Ishikawa (cell line): ENCODE data around the gene CGB3.
A peak's percentile ranks its signal among the peaks of the same experiment; 100 is the strongest.
"Not testable (repeated sequence)": the region's sequence is repeated elsewhere in the genome, so short reads cannot be mapped to it uniquely, and the experiment has no call there.

Source experiments
- RAD21 ChIP-seq: IDR thresholded peaks from 2 replicates; pipeline ENCODE4 v1.6.1; 2012; ENCODE audit warnings: low read depth
- TEAD4 ChIP-seq: IDR thresholded peaks from 2 replicates; pipeline ENCODE4 v1.6.1; 2012
- YY1 ChIP-seq: IDR thresholded peaks from 2 replicates; pipeline ENCODE4 v1.6.1; 2012; ENCODE audit warnings: low read depth

DNA sequence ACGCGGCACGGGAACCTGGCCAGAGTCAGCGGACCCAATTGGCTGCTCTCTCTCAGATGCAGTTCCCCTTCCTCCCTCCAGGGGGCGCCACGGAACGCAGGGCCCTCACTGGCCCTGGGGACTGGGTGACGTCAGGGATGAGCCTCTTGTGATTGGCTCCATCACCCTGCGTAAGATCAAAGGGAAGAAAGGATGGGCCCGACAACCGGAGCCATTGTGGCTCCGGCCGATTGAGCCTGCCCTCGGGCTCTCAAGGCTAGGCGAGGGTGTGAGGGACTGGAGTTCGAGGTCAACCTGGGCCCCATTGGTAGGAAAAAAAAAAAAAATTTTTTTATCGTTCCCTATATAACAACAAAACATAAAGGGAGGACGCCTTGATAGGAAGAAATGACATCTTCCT is 12.7 kb upstream of the CGB3 start, which contains the start of gene CGB1:
- peak; percentile 42 for TF ChIP-seq RAD21
- not testable (repeated sequence) for TF ChIP-seq YY1, TEAD4
